ENCODE measurements around the gene GPR25.

DNA sequence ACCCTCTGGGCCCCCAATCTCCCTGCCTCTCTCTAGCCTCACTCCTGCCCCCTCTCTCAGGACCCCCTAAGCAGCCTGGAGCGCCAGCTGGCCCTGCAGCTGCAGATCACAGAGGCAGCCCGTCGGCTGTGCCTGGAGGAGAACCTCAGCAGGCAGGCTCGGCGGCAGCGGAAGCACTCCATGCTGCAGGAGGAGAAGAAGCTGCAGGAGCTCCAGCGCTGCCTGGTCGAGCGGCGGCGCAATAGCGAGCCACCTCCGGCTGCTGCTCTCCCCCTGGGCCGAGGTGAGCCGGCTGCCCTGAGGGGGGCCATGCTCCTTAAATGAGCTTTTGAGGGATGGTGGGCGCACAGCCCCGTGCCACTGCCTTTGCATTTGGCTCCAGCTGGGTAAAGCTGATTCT, 28.1 kb downstream of the GPR25 start:
- TF ChIP-seq YY1 (IDR thresholded peaks at IDR 0.05; ENCODE audit: insufficient read depth, insufficient read length) (no peak), ZNF274 (IDR thresholded peaks at IDR 0.05; ENCODE audit: low read depth, low read length) (no peak), SUZ12 (IDR thresholded peaks at IDR 0.05; ENCODE audit: extremely low read depth, insufficient read depth, insufficient read length) (no peak)

Measured in NT2/D1 (cell line).